ENCODE results near the gene ARF1.

- TF ChIP-seq, protein P1, sequence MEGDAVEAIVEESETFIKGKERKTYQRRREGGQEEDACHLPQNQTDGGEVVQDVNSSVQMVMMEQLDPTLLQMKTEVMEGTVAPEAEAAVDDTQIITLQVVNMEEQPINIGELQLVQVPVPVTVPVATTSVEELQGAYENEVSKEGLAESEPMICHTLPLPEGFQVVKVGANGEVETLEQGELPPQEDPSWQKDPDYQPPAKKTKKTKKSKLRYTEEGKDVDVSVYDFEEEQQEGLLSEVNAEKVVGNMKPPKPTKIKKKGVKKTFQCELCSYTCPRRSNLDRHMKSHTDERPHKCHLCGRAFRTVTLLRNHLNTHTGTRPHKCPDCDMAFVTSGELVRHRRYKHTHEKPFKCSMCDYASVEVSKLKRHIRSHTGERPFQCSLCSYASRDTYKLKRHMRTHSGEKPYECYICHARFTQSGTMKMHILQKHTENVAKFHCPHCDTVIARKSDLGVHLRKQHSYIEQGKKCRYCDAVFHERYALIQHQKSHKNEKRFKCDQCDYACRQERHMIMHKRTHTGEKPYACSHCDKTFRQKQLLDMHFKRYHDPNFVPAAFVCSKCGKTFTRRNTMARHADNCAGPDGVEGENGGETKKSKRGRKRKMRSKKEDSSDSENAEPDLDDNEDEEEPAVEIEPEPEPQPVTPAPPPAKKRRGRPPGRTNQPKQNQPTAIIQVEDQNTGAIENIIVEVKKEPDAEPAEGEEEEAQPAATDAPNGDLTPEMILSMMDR (conservative IDR thresholded peaks at IDR 0.05; ENCODE audit: low read length): no peak
- TF ChIP-seq EZH2phosphoT487 (IDR thresholded peaks at IDR 0.05; ENCODE audit: borderline replicate concordance, low read depth, low read length): no peak
Measured at GRCh38 chr1:228066891-228067654, 15.4 kb upstream of the ARF1 start.

Data from OCI-LY7 (cell line).